Neutrophil (primary cell): ENCODE measurements around the gene BLID.

Experiments used
- H3K27ac ChIP-seq: fragments of 200-600 bp; sonication (generic); 2 replicates; pipeline ENCODE4 v1.5.1; 2016; ENCODE audit warnings: mild to moderate bottlenecking, moderate library complexity
- H3K27me3 ChIP-seq: fragments of 200-600 bp; sonication (generic); 2 replicates; pipeline ENCODE4 v1.6.0; 2016; ENCODE audit warnings: mild to moderate bottlenecking
- H3K36me3 ChIP-seq: fragments of 200-600 bp; sonication (generic); 2 replicates; pipeline ENCODE4 v1.5.1; 2017
- H3K4me1 ChIP-seq, 2 experiments: fragments of 200-600 bp in 1 of 2; sonication (generic) in 1 of 2; 1 replicate in 1 of 2; 2 replicates in 1 of 2; pipeline versions ENCODE4 v1.5.1 to v1.6.1; 2013 to 2016; ENCODE audit warnings: low read depth in 1 of 2, low read length in 1 of 2, mild to moderate bottlenecking in 1 of 2, moderate library complexity in 1 of 2; ENCODE audit not compliant: control insufficient read depth in 1 of 2, insufficient read depth in 1 of 2
- H3K4me3 ChIP-seq, 2 experiments: fragments of 200-600 bp in 1 of 2; sonication (generic) in 1 of 2; 1 replicate in 1 of 2; 2 replicates in 1 of 2; pipeline ENCODE4 v1.5.1; 2013 to 2016; ENCODE audit warnings: low read depth in 1 of 2, low read length in 1 of 2, mild to moderate bottlenecking in 1 of 2, moderate library complexity in 1 of 2
- H3K9me3 ChIP-seq: fragments of 200-600 bp; sonication (generic); 2 replicates; pipeline ENCODE4 v1.5.1; 2016
- TF ChIP-seq, protein P1 (sequence below): fragments of 200-600 bp; sonication (generic); IDR thresholded peaks from 2 replicates; pipeline ENCODE4 v1.5.1; 2016; ENCODE audit warnings: antibody characterized with exemption

Gene BLID

DNA sequence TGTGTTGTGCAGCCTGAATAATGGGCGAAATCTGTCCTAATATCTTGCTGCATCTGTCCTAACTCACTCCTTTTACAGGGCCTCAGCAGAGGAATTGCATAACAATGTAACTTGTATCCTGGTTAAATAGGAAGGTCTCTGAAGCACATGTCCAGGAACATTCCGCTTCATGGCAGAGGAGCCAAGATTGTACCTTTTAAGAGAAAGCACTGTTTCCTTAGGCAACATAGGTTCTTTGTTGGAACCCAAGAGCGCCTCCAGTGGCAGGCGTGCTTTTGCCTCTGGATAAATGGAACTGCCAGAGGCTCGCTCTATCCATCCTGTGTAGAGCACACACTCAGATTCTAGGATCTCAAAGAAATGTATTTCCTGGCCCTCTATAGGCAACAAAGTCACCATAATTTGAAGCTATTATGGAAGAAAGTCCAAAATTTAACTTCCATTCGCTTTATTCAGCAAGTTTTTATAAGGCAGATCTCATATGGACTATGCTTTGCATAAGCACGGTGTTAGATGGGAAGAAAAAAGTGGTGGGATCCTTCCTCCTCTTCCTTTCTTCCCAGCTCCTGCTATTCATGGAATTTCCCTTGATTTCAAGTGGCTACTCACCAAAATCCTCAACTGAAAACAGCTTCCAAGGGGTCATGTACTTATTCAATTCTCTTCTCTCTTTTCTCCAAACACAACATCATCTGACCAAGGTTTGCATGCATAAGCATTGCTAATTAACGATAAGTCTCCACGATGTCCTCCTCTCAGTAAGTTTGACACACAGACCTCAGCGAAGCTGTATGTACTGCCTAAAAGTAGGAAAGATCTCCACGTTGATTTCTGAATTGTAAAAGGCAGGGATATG, at the start of gene BLID:
Gene BLID (minus strand): TSS at position 692 of the 856 bp plus-strand sequence. CDS start 293 bp downstream, at position 399.
- Histone ChIP-seq H3K4me3 (no peak within 1 kb of the TSS), H3K27me3 (no peaks in the 10 kb centered on the region), H3K4me1 (no peaks in the 10 kb centered on the region), H3K36me3 (no peaks in the 10 kb centered on the region), H3K9me3 (no peaks in the 10 kb centered on the region), H3K27ac (no peak within 1 kb of the TSS)
- TF ChIP-seq, protein P1, sequence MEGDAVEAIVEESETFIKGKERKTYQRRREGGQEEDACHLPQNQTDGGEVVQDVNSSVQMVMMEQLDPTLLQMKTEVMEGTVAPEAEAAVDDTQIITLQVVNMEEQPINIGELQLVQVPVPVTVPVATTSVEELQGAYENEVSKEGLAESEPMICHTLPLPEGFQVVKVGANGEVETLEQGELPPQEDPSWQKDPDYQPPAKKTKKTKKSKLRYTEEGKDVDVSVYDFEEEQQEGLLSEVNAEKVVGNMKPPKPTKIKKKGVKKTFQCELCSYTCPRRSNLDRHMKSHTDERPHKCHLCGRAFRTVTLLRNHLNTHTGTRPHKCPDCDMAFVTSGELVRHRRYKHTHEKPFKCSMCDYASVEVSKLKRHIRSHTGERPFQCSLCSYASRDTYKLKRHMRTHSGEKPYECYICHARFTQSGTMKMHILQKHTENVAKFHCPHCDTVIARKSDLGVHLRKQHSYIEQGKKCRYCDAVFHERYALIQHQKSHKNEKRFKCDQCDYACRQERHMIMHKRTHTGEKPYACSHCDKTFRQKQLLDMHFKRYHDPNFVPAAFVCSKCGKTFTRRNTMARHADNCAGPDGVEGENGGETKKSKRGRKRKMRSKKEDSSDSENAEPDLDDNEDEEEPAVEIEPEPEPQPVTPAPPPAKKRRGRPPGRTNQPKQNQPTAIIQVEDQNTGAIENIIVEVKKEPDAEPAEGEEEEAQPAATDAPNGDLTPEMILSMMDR, result no peak

DNA sequence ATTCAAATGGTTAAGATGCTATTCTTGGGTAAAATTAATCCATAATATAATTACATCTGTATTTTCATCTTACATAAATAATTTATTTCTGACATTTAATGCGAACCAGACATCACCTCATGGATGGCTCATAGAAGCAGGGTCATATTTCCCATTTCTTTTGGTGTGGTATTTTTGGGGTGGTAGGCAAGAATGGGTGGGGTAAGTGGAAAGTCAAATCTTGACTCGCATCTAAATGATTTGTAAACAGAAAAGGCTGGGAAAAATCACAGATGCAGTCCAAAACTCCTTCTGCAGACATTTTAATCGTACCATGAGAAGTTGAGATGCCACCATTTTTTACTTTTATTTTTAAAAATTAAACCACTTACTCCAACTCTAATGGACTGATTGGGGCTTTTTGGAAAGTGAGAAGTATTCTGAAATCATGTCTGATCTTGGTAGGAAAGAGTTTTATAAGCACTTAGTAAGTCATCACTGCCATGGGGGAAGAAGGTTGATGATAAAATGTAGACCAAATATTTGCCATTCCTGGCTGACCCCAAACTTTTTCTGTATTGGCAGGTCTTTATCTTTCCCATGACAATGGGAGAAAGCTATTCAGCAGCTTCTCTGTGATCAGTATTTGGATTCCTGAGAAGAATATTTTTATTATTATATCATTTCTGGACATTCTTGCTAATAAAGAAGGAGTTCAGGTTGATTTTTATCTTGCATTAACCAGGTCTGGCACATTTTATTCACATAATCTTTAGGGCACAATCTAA, 47.2 kb upstream of the BLID start:
- H3K9me3 ChIP-seq, result no peaks in the 10 kb centered on the region
- H3K27me3 ChIP-seq, result peaks cover 5% of the 10 kb centered on the region
- no peak overlapping the region for H3K27ac ChIP-seq
- no peaks in the 10 kb centered on the region for H3K36me3 ChIP-seq
- TF ChIP-seq, protein P1, result no peak
- no peaks in the 10 kb centered on the region for H3K4me1 ChIP-seq
- H3K4me3 ChIP-seq, result no peak overlapping the region

DNA sequence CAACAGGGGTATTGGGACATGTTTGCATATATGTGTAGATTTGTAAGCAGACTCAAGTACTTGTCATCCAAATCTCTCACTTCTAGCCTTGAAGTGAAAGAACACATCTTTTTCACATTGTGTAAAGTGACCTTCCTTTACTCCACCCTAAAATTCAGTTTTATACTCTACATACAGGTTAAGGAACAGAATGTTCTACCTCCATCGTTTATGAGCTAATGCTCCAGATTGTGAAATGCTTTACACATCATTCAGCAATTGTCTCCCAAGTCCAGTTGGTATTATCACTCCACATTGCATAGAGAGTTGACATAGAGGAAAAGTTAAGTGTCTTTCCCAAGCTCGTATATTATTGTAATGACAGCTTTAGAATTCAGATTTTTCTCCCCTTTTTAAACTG, 46.1 kb upstream of the BLID start:
- Histone ChIP-seq H3K27ac (no peak overlapping the region), H3K9me3 (no peaks in the 10 kb centered on the region), H3K4me3 (no peak overlapping the region), H3K27me3 (peaks cover 5% of the 10 kb centered on the region), H3K36me3 (no peaks in the 10 kb centered on the region), H3K4me1 (peaks cover 0 to 5% of the 10 kb centered on the region in 2 experiments)
- TF ChIP-seq, protein P1, result no peak

GRCh38 chr11:122160841-122161590, 45.0 kb upstream of the BLID start:
- H3K27me3 ChIP-seq, result peaks cover 5% of the 10 kb centered on the region
- H3K9me3 ChIP-seq, result no peaks in the 10 kb centered on the region
- H3K4me3 ChIP-seq, result no peak overlapping the region
- H3K4me1 ChIP-seq, result peaks cover 0 to 5% of the 10 kb centered on the region in 2 experiments
- no peak overlapping the region for H3K27ac ChIP-seq
- TF ChIP-seq, protein P1, result no peak
- no peaks in the 10 kb centered on the region for H3K36me3 ChIP-seq

GRCh38 chr11:122159861-122160260, 43.8 kb upstream of the BLID start:
- TF ChIP-seq, protein P1, result no peak
- no peaks in the 10 kb centered on the region for H3K9me3 ChIP-seq
- peaks cover 5% of the 10 kb centered on the region for H3K27me3 ChIP-seq
- H3K36me3 ChIP-seq, result no peaks in the 10 kb centered on the region
- no peak overlapping the region for H3K27ac ChIP-seq
- H3K4me1 ChIP-seq, result peaks cover 0 to 5% of the 10 kb centered on the region in 2 experiments
- H3K4me3 ChIP-seq, result no peak overlapping the region
